HG03378 (cell line): ENCODE measurements around the gene DPEP3.
"Not testable (repeated sequence)": the region's sequence is repeated elsewhere in the genome, so short reads cannot be mapped to it uniquely, and the experiment has no call there.

Experiments
- ATAC-seq: cut with Tn5 transposase; IDR thresholded peaks from one replicate; pipeline ENCODE4 v1.9.1; 2021; ENCODE audit warnings: mild to moderate bottlenecking, moderate library complexity; ENCODE audit not compliant: unreplicated experiment

DPEP3 gene

DNA sequence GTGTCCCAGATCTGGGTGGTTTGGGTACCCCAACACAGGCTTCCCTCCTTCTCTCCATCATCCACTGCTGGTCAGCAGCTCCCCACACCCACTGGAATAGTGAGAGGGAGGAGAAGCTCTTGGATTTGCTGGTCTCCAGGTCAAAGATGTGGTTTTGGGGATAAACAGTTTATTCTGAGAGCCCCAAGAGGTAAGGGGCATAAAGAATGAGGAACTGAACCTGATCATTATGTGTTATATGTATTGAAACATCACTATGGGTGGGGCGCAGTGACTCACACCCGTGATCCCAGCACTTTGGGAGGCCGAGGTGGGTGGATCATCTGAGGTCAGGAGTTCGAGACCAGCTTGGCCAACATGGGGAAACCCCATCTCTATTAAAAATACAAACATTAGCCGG is 15.1 kb upstream of the DPEP3 start:
- no peak for ATAC-seq

DNA sequence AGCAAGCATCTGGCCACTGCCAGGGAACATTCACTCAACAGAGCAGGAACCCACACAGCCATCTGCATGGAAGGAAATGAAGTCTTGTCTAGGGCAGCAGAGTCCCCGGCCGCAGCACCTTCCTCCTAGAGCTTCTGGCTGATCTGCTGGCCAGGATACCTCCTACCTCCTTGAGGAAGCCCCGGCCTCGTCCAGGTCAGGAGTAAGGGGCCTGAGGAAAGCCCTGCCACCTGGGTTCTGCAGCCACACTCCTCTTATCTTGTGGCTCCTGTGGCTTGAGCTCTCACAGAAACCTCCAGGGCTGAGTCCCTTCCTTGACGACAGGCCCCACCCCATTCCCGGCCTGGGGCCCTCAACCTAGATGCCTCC is 13.7 kb upstream of the DPEP3 start:
- ATAC-seq: not testable (repeated sequence)

DNA sequence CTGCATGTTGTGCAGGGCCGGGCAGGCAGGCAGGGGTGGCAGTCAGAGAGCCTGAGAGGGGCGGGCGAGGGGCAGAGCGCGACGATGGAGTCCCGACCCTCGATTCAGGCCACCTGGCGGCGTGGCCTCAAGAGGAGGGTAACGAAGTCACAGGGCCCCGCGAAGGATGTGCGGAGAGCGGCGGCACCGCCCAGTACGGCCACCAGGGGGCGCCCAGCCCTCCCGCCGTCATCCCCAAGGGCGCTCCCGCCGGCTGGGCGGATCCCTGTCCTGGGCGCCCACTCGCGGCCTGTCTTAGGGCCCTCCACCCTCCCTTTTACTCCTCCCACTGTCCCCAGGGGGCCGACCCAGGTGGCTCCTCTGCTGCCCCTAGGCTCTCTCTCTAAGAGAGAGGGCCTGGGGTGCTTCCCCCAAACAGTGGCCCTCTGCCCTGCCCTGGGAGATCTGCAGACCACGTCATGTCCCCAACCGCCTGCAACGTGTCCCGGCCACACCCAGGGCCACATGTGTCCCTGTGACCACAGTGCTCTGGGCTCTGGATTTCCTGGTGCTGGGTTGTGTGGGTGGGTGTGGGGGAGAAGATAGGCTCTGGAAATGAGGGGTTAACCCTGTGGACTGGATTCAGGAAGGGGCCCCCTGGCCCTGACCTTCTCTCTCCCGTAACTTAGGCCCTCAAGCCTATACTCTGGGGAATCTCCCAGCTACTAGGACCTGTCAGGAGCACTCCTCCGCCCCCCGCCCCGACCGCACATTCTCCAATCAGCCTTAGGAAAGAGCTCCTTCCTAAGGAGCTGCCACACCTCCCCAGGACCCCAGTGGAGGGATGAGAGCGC is 13.1 kb upstream of the DPEP3 start:
- no peak for ATAC-seq

DNA sequence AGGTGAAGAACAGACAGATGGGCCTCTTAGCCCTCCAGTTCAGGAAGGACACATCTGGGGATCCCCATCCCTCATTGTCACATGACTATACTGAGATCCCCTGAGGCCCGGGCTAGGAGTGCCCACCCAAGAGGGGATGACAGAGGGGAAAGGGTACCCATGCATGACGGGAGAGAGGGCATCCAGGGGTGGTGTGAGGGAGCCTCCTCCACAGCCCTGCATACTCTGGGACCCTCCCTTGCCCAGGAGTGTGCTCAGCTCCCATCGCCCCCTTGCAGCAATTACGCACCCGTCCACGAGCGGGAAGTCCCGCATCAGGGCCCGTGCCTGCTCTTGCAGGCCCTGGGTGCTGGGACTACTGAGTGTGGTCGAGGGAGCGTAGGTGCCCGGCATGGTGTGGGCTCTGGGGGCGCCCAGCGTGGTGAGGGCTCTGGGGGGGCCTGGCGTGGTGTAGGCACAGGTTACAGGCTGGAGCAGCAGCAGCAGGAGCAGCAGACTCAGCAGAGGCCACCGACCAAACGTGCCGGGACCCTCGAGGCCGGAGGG is 12.4 kb upstream of the DPEP3 start:
- ATAC-seq: no peak

DNA sequence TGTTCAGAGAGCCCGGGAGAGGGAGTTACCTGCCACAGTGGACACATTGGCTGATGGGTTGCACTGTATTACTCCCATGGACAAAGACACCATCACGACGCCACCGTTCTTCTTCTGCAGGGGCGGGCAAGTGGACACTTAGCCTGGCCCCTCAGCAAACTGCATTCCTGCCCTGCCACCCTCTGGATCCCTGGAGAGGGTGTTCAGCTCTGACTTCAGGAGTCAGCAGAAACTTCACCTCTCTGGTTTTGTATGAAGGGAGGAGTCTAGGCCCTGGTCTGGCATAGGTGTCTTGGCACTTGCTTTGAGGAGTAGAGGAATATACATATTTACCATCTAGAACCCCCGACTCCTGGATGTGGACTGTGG is 9.7 kb upstream of the DPEP3 start:
- no peak for ATAC-seq

DNA sequence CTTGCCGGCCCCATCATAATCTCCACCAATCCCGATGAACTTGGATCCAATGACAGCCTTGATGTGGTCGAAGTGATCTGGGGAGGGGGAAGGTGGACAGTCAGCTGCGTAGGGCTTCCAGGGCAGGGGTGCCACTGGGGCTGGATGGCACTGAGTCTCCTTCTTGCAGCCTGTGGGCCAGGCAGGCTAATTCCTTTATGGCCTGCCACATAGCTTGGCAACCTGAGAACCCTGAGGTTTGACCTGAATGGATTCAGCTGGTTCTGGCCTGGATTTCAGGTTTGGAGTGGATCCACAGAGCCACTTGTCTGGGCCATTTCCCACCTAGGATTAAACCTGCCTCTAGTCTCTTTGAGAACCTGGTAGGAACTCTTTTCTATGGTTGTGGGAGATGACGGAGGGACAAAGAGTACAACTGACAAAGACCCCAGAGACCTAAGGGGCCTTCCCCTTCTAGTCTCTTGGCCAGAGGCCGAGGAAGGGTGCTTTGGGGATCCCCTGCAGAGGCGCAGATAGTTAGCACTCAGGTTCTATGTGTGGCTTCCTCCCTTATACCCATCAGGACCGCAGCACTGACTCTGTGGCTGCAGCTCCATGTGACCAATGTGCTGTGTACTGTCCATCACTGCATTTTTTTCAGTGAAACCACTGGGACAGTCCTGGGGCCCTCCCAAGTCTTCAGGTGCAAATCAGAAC is 9.2 kb upstream of the DPEP3 start:
- no peak for ATAC-seq

DNA sequence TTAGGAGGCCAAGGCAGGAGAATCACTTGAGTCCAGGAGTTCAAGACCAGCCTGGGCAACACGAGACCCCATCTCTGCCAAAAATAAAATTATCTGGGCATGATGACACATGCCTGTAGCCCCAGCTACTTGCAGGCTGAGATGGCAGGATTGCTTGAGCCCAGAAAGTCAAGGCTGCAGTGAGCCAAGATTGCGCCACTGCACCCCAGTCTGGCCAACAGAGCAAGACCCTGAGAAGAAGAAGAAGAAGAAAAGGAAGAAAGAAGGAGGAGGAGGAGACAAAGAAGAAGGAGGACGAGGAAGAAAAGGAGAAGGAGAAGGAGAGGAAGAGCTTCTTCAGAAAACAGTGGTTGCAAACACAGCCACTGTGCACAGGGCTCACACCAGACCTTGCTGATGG is 8.4 kb upstream of the DPEP3 start:
- ATAC-seq: no peak

DNA sequence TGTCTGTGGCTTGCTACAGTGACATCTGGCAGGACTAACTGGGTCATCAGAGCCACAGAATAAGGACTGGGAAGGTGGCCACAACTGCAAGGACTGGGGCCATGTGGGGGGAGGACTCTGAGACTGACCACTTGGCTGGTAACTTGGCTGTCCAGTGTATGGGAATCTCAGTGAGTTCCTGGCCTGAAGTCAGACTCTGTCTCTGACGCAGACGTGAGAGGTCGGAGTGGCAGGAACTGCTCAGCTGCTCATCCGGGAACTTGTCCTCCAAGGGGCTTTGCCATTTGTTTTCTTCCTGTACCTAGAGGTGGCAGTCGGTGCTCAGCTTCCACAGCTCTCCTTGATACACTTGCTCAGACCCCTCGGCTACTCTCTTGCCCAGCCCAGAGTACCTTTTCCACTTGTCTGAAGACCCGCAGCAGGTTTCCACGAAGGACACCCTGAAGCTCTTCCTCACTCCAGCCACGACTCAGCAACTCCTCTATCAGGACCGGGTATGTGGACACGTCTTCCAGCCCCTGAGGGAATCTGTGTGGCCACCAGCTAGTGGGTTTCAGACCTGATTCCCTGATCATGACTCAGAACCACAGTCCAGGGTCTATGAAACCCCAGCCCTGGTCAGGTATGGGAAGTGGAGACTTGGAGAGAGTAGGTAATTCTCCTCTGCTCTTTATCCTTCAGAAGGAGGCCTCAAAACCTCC is 7.3 kb upstream of the DPEP3 start:
- no peak for ATAC-seq

DNA sequence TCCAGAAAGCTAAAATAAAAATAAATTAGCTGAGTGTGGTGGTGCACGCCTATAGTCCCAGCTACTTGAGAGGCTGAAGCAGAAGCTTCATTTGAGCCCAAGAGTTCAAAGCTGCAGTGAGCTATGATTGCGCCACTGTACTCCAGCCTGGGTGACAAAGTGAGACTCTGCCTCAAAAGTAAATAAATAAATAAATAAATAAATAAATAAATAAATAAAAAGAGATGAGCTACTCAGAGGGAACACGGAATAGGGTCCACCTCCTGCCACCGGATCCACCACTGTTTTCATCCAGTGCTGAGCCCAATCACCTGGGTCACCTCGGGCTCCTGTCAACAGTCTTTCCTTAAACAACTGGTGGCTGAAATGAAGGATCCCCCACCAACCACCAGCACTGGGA is 6.7 kb upstream of the DPEP3 start:
- ATAC-seq: no peak

DNA sequence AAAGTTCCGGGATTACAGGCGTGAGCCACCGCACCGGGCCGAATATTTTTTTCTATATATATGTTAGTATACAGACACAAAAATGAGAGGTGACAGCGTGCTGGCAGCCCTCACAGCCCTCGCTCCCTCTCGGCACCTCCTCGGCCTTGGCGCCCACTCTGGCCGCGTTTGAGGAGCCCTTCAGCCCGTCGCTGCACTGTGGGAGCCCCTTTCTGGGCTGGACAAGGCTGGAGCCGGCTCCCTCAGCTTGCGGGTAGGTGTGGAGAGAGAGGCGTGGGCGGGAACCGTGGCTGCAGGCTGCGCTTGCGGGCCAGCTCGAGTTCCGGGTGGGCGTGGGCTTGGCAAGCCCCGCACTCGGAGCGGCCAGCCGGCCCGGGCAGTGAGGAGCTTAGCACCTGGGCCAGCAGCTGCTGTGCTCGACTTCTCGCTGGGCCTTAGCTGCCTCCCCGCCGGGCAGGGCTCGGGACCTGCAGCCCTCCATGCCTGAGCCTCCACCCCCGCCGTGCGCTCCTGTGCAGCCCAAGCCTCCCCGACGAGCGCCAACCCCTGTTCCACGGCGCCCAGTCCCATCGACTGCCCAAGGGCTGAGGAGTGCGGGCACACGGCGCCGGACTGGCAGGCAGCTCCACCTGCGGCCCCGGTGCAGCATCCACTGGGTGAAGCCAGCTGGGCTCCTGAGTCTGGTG is 1.9 kb upstream of the DPEP3 start:
- ATAC-seq: no peak

DNA sequence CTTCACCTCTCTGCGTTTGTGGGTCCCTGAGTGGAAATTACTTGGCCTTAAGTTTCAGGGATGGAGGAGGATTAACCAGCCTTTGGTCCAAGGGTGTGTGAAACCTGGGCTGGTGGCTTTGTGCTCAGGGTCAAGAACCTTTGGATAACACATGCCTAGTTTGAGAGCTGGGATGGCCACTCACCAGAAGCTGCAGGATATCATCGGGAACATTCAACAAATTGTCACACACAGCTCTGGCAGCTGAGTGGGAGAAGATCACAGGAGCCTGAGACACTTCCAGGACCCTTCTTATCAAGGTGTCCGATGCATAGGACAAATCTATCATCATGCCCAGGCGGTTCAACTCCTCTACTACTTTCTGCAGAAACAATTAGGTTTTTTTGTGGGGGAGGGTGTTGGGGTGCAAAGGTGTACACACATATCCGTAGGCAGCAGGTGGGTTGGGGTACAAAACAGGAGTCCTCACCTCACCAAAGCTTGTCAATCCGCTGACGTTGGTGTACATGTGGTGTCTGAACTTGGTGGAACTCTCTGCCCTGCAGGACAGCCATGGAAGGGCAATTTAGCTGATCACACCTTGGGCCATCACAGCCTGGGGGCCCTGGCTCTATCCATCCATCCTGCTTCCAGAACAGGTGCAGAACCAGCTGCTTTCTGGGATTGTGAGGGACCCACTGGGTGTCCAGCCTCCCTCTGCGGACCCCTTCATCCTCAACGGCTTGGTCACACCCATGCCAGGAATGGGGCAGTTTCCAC is 2.7 kb downstream of the DPEP3 start:
- no peak for ATAC-seq

DNA sequence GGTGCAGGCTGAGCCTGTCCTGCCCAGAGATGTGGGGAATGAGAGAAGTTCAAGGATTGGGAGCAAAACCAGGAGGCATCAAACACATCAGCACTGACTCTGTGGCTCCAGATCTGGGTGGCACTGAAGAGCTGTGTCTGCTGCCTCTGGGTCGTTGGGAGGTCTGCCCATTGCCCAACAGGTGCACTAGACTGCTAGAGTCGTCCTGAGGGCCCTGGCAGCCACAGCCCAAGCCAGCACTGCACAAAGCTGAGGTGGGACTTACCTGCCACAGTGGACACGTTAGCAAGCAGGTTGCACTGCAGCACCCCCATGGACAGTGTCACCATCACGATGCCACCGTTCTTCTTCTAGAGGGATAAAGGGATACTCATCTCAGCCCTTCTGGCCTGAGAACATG is 3.3 kb downstream of the DPEP3 start:
- no peak for ATAC-seq

DNA sequence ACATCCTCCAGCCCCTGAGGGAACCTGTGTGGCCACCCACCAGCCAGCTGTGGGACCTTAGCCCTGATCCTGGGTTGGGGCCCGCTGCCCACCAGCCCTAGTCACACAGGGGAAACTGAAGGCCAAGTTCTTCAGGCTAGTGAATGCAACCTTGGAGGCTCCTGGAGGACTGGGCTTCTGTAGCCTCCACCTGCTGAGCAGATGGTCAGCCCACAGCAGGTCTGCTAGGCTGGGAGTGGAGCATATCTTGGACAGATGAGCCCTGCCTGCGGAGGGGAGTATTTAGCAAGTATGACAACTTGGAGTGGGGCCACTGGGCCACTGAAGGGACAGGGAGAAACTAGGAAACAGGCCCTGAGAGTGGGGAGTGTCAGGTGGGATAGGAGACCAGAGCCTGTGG is 4.1 kb downstream of the DPEP3 start:
- no peak for ATAC-seq

DNA sequence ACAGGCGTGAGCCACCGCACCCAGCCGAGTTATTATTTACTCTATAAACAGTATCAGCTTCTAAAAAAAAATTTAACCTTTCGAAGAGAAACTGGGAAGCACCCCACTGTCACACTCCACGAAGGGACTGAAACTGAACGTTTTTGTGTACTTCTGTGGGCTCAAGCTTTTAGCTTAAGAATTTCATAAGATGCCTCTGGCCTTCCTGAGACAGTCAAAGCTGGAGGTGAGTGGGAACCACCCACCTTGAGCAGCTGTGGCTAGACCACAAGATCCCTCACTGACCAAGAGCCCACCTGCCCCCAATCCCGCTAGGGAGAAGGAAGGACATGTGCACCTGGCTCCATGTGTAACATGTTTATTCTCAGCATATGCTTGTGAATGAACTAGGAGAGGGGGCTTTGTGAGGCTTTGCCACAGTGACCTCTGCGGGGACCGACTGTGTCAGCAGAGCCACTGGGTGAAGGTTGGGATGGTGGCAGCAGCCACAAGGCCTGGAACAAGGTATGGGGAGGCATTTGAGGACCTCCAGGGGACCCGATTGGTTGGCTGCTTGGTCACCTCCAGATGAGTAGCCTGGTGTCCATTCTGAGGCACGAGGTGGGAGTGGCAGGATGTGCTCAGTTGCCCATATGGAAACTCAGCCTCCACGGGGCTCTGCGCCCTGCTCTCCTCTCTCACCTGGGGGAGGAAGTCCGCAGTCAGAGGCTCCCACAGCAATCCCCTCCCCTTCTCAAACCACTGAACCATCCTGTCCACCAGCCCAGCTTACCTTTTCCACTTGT is 4.8 kb downstream of the DPEP3 start:
- no peak for ATAC-seq

DNA sequence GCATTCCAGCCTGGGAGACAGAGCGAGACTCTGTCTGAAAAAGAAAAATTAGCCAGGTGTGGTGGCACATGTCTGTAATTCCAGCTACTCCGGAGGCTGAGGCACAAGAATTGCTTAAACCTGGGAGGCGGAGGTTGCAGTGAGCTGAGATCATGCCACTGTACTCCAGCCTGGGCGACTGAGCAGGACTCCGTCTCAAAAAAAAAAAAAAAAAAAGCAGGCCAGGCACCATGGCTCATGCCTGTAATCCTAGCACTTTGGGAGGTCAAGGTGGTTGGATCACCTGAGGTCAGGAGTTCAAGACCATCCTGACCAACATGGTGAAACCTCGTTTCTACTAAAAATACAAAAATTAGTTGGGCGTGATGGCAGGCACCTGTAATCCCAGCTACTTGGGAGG is 8.0 kb downstream of the DPEP3 start:
- not testable (repeated sequence) for ATAC-seq

DNA sequence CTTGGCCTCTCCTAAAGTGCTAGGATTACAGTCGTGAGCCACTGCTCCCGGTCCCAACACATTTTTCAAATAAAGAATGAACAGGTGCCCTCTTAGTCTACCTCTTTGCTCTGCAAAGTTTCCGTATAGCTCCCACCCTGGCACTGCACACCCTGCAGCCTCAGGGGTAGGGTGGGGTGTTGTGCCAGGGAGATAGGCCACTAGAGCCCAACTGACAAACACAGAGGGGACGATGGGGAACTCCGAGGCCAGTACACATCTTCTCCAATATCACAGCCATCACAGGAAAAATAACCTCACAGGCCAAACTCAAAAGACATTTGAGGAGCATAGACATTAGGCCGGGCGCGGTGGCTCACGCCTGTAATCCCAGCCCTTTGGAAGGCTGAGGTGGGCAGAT is 9.2 kb downstream of the DPEP3 start:
- ATAC-seq: no peak

DNA sequence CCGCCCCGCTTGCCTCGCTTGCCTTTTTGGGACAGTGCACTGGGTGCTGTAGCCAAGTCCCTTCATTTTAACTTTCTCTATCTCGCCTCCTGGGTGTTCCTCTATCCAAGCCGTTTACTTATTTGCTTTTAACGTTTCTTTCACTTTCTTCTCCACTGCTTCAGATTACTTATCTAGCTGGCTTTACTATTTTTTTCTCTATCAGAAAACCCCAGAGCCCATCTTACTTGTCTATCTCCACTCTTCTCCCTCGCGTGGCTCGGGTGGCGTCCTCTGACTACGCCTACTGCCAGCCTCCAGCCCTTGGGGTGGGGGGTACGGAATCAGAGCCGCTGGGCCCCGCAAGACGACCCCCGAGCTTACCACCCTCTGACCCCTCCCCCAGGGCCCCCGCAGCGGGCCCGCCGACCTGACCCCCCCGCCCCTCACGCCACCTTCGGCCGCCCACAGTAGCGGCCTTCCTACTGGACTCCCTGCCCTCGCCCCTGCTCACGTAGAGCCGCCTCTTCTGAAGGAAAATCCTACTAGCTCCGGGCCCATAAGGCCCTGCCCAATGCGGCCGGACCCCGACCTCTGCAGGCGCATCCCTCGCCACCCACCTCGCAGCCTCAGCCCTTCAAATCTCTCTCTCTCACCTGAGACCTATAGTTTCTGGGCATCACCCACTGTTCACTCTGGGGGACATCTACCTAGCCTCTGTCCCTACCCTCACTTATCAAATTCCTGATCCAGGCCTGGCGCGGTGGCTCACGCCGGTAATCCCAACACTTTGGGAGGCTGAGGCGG is 10.9 kb downstream of the DPEP3 start:
- no peak for ATAC-seq

DNA sequence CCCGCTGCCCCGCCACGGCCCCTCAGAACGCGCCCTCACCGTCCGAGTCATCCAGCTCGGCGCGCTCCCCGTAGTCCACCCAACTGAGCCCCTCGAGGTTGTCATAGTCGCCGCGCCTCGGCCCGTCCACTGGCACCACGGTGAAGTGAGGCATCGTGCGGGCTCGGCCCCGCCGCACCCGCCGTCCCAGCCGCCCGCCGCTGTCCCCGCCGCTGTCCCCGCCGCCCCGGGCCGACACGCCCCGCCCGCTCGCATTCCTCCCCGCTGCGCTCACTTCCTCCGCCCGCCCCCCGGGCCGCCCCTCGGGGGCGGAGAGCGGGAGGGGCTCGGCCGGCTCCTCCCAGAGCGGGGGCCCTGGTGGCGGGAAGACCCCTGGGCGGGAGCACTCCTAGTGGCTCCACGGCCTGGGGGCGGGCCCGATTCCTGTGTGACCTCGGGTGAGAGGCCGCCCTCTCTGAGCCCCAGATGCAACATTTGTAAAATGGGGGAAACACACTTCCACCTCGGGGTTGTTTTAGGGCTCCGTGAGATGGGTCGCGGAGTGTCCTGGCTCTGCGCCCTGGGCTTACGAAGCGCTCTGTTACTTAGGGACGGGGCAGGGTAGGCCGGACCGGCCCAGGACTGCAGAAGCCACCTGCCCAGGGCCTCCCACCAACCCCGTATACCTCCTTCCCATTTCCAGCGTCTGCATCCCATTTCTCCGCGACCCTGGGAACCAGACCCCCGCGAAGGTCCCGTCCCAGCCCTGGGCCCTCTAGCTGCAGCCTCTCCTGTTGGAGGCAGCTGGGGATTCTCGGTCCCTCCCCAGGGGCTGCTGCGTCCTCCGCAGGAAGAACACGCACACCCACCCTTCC is 11.7 kb downstream of the DPEP3 start, which contains the start of gene SLC12A4:
TSS of gene SLC12A4 (minus strand) at position 238 of the 854 bp plus-strand sequence. CDS start at position 154, 84 bp downstream.
- ATAC-seq: no peak
